HEK293 (cell line): ENCODE measurements around the gene GTF2F1.

ENCODE experiments used
- CTCF ChIA-PET: fragments of 350-600 bp; formaldehyde crosslinking; extraction: SDS; loops from one replicate; lab custom pipeline; 2021; ENCODE audit warnings: antibody characterized with exemption; lab: Yijun Ruan, JAX
- POLR2A ChIA-PET: fragments of 300-600 bp; formaldehyde crosslinking; extraction: SDS; loops from one replicate; lab custom pipeline; 2020; ENCODE audit warnings: antibody characterized with exemption, inconsistent platforms; lab: Yijun Ruan, JAX
- H3K27ac ChIP-seq: fragments of 200-500 bp; sonication (Bioruptor generic); 2 replicates; pipeline ENCODE4 v1.5.1; 2014; ENCODE audit warnings: low read depth, low read length, control low read depth, inconsistent platforms; ENCODE audit errors: extremely low read depth
- H3K36me3 ChIP-seq, 2 experiments: fragments of 200-500 bp in 1 of 2; sonication (Bioruptor generic) in 1 of 2; 1 replicate in 1 of 2; 2 replicates in 1 of 2; pipeline ENCODE4 v1.5.1; 2014 to 2017; ENCODE audit warnings: inconsistent platforms in 2 of 2, low read length in 2 of 2; ENCODE audit not compliant: control insufficient read depth in 2 of 2, insufficient read depth in 1 of 2
- H3K4me1 ChIP-seq: fragments of 200-500 bp; sonication (Bioruptor generic); 2 replicates; pipeline ENCODE4 v1.5.1; 2014; ENCODE audit warnings: mild to moderate bottlenecking, low read length, inconsistent platforms; ENCODE audit not compliant: control insufficient read depth, insufficient read depth
- H3K4me3 ChIP-seq: 2 replicates; pipeline ENCODE4 v1.5.1; 2011; ENCODE audit warnings: low read depth, mild to moderate bottlenecking, control low read depth, low read length, moderate library complexity
- H3K9me3 ChIP-seq: fragments of 200-500 bp; sonication (Bioruptor generic); 2 replicates; pipeline ENCODE4 v1.5.1; 2014; ENCODE audit warnings: low read depth, low read length, inconsistent platforms; ENCODE audit not compliant: control insufficient read depth, insufficient read depth
- EGR2 ChIP-seq: fragments of 450-650 bp; formaldehyde crosslinking; IDR thresholded peaks from 2 replicates; pipeline ENCODE4 v1.5.1; 2016; ENCODE audit warnings: low read depth, missing biosample characterization, missing genetic modification characterization
- KLF16 ChIP-seq: fragments of 450-650 bp; formaldehyde crosslinking; IDR thresholded peaks from 2 replicates; pipeline ENCODE4 v1.5.1; 2017; ENCODE audit warnings: missing biosample characterization, missing genetic modification characterization
- KLF7 ChIP-seq: fragments of 450-650 bp; formaldehyde crosslinking; IDR thresholded peaks from 2 replicates; pipeline ENCODE4 v1.5.1; 2016; ENCODE audit warnings: missing biosample characterization, missing genetic modification characterization, borderline replicate concordance
- MZF1 ChIP-seq: fragments of 450-650 bp; formaldehyde crosslinking; IDR thresholded peaks from 2 replicates; pipeline ENCODE4 v1.5.1; 2017; ENCODE audit warnings: missing biosample characterization, missing genetic modification characterization, borderline replicate concordance
- OSR2 ChIP-seq: fragments of 450-650 bp; formaldehyde crosslinking; IDR thresholded peaks from 2 replicates; pipeline ENCODE4 v1.5.1; 2016; ENCODE audit warnings: missing biosample characterization, missing genetic modification characterization
- PATZ1 ChIP-seq: fragments of 450-650 bp; formaldehyde crosslinking; IDR thresholded peaks from 2 replicates; pipeline ENCODE4 v1.5.1; 2016; ENCODE audit warnings: missing biosample characterization, missing genetic modification characterization
- SP3 ChIP-seq: fragments of 450-650 bp; formaldehyde crosslinking; IDR thresholded peaks from 2 replicates; pipeline ENCODE4 v1.5.1; 2016; ENCODE audit warnings: missing biosample characterization, missing genetic modification characterization
- SP7 ChIP-seq: fragments of 450-650 bp; formaldehyde crosslinking; IDR thresholded peaks from 2 replicates; pipeline ENCODE4 v1.5.1; 2016; ENCODE audit warnings: missing biosample characterization, missing genetic modification characterization
- YY2 ChIP-seq: fragments of 450-650 bp; formaldehyde crosslinking; IDR thresholded peaks from 2 replicates; pipeline ENCODE4 v1.5.1; 2016; ENCODE audit warnings: missing biosample characterization, missing genetic modification characterization
- ZBTB20 ChIP-seq: fragments of 450-650 bp; formaldehyde crosslinking; IDR thresholded peaks from 2 replicates; pipeline ENCODE4 v1.5.1; 2016; ENCODE audit warnings: missing biosample characterization, missing genetic modification characterization
- ZBTB48 ChIP-seq: fragments of 450-650 bp; formaldehyde crosslinking; IDR thresholded peaks from 2 replicates; pipeline ENCODE4 v1.5.1; 2016; ENCODE audit warnings: missing biosample characterization, missing genetic modification characterization
- ZBTB7A ChIP-seq: fragments of 450-650 bp; formaldehyde crosslinking; IDR thresholded peaks from 2 replicates; pipeline ENCODE4 v1.5.1; 2016; ENCODE audit warnings: low read depth, missing biosample characterization, missing genetic modification characterization
- ZFP69B ChIP-seq: fragments of 450-650 bp; formaldehyde crosslinking; IDR thresholded peaks from 2 replicates; pipeline ENCODE4 v1.5.1; 2016; ENCODE audit warnings: missing biosample characterization, missing genetic modification characterization
- ZNF112 ChIP-seq: fragments of 450-650 bp; formaldehyde crosslinking; IDR thresholded peaks from 2 replicates; pipeline ENCODE4 v1.5.0; 2017; ENCODE audit warnings: missing biosample characterization, missing genetic modification characterization
- ZNF2 ChIP-seq: fragments of 450-650 bp; formaldehyde crosslinking; IDR thresholded peaks from 2 replicates; pipeline ENCODE4 v1.5.1; 2016; ENCODE audit warnings: missing biosample characterization, missing genetic modification characterization
- ZNF24 ChIP-seq: fragments of 450-650 bp; formaldehyde crosslinking; IDR thresholded peaks from 2 replicates; pipeline ENCODE4 v1.5.1; 2016; ENCODE audit warnings: missing biosample characterization, missing genetic modification characterization
- ZNF324 ChIP-seq: fragments of 450-650 bp; formaldehyde crosslinking; IDR thresholded peaks from 2 replicates; pipeline ENCODE4 v1.5.1; 2016; ENCODE audit warnings: missing biosample characterization, missing genetic modification characterization
- ZNF391 ChIP-seq: fragments of 450-650 bp; formaldehyde crosslinking; IDR thresholded peaks from 2 replicates; pipeline ENCODE4 v1.5.1; 2016; ENCODE audit warnings: low read depth, missing biosample characterization, missing genetic modification characterization, borderline replicate concordance
- ZNF501 ChIP-seq: fragments of 450-650 bp; formaldehyde crosslinking; IDR thresholded peaks from 2 replicates; pipeline ENCODE4 v1.5.1; 2016; ENCODE audit warnings: missing biosample characterization, missing genetic modification characterization
- ZNF510 ChIP-seq: fragments of 450-650 bp; formaldehyde crosslinking; IDR thresholded peaks from 2 replicates; pipeline ENCODE4 v1.5.1; 2018; ENCODE audit warnings: mild to moderate bottlenecking, missing genetic modification characterization, missing biosample characterization; ENCODE audit not compliant: insufficient replicate concordance
- ZNF549 ChIP-seq: fragments of 450-650 bp; IDR thresholded peaks from 2 replicates; pipeline ENCODE4 v1.5.1; 2018; ENCODE audit warnings: missing biosample characterization, missing genetic modification characterization, mild to moderate bottlenecking, inconsistent platforms, moderate library complexity
- ZNF558 ChIP-seq: fragments of 450-650 bp; formaldehyde crosslinking; IDR thresholded peaks from 2 replicates; pipeline ENCODE4 v1.5.1; 2016; ENCODE audit warnings: missing biosample characterization, missing genetic modification characterization
- ZNF610 ChIP-seq: fragments of 450-650 bp; formaldehyde crosslinking; IDR thresholded peaks from 2 replicates; pipeline ENCODE4 v1.5.1; 2016; ENCODE audit warnings: missing biosample characterization, missing genetic modification characterization, borderline replicate concordance
- ZNF623 ChIP-seq: fragments of 450-650 bp; formaldehyde crosslinking; IDR thresholded peaks from 2 replicates; pipeline ENCODE4 v1.5.1; 2016; ENCODE audit warnings: missing biosample characterization, missing genetic modification characterization
- ZNF624 ChIP-seq: fragments of 450-650 bp; formaldehyde crosslinking; IDR thresholded peaks from 2 replicates; pipeline ENCODE4 v1.5.1; 2017; ENCODE audit warnings: missing biosample characterization, missing genetic modification characterization
- ZNF660 ChIP-seq: fragments of 450-650 bp; IDR thresholded peaks from 2 replicates; pipeline ENCODE4 v1.5.1; 2018; ENCODE audit warnings: missing biosample characterization, mild to moderate bottlenecking, missing genetic modification characterization
- ZNF76 ChIP-seq: fragments of 450-650 bp; formaldehyde crosslinking; IDR thresholded peaks from 2 replicates; pipeline ENCODE4; 2016; ENCODE audit warnings: low read depth, missing biosample characterization, missing genetic modification characterization, borderline replicate concordance
- ZSCAN30 ChIP-seq: fragments of 450-650 bp; IDR thresholded peaks from 2 replicates; pipeline ENCODE4 v1.5.1; 2018; ENCODE audit warnings: missing biosample characterization, mild to moderate bottlenecking, missing genetic modification characterization, moderate library complexity
- TF ChIP-seq, protein P1 (sequence below): fragments of 450-650 bp; formaldehyde crosslinking; IDR thresholded peaks from 2 replicates; pipeline ENCODE4 v1.5.1; 2016; ENCODE audit warnings: missing biosample characterization, missing genetic modification characterization
- TF ChIP-seq, protein P2 (sequence below): fragments of 450-650 bp; formaldehyde crosslinking; IDR thresholded peaks from 2 replicates; pipeline ENCODE4 v1.5.1; 2016; ENCODE audit warnings: missing biosample characterization, missing genetic modification characterization, low read depth
- TF ChIP-seq, protein P3 (sequence below): fragments of 450-650 bp; formaldehyde crosslinking; optimal IDR thresholded peaks from 2 replicates; pipeline ENCODE3; 2016; ENCODE audit warnings: missing biosample characterization, mild to moderate bottlenecking, missing genetic modification characterization

Gene GTF2F1, protein sequence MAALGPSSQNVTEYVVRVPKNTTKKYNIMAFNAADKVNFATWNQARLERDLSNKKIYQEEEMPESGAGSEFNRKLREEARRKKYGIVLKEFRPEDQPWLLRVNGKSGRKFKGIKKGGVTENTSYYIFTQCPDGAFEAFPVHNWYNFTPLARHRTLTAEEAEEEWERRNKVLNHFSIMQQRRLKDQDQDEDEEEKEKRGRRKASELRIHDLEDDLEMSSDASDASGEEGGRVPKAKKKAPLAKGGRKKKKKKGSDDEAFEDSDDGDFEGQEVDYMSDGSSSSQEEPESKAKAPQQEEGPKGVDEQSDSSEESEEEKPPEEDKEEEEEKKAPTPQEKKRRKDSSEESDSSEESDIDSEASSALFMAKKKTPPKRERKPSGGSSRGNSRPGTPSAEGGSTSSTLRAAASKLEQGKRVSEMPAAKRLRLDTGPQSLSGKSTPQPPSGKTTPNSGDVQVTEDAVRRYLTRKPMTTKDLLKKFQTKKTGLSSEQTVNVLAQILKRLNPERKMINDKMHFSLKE

GRCh38 chr19:6393074-6393982, at the start of gene GTF2F1:
TSS of gene GTF2F1 (minus strand) at chr19:6393164. CDS start at chr19:6392995, 169 bp downstream.
- ChIA-PET CTCF (interaction anchor here (0.6 to 2.2 kb wide), 2 partner anchors 19 to 1864 kb away, joined by 5 to 6 read pairs; no protein-coding TSS in a partner anchor), POLR2A (interaction anchor here (0.6 to 1.5 kb wide), 9 partner anchors 17 to 1648 kb away, joined by 3 to 9 read pairs (median 5); partner anchors contain the start of genes ALKBH7, CLPP and KHSRP)
- Histone ChIP-seq H3K27ac (peak within 1 kb of the TSS; percentile 52), H3K9me3 (no peaks in the 10 kb centered on the region), H3K36me3 (peaks cover 20 to 34% of the 10 kb centered on the region in 2 experiments), H3K4me3 (peak within 1 kb of the TSS; percentile 73), H3K4me1 (peaks cover 6% of the 10 kb centered on the region)
- TF ChIP-seq ZBTB7A (tag by site-specific recombination) (0 out of 2 replicates have a peak, but pooled peaks have one; percentile 45), ZFP69B (tag by site-specific recombination) (peak; percentile 92), ZNF660 (tag by site-specific recombination) (no peak), ZBTB20 (tag by site-specific recombination) (no peak), SP7 (tag by site-specific recombination) (peak; percentile 80), ZNF112 (tag by site-specific recombination) (no peak), ZNF391 (tag by site-specific recombination) (0 out of 2 replicates have a peak, but pooled peaks have one; percentile 7), ZNF76 (peak; percentile 80), SP3 (peak; percentile 72), ZNF558 (tag by site-specific recombination) (no peak), ZNF610 (0 out of 2 replicates have a peak, but pooled peaks have one; percentile 6), ZNF2 (no peak; the same call in 1 of the 2 replicates), PATZ1 (tag by site-specific recombination) (peak; percentile 98), ZNF501 (tag by site-specific recombination) (peak; percentile 63; the same call in 1 of the 2 replicates), ZNF624 (no peak), ZNF549 (tag by site-specific recombination) (no peak), ZBTB48 (peak; percentile 90), ZNF324 (tag by site-specific recombination) (no peak), OSR2 (tag by site-specific recombination) (no peak), KLF16 (tag by site-specific recombination) (0 out of 2 replicates have a peak, but pooled peaks have one; percentile 36), ZNF510 (tag by site-specific recombination) (no peak), EGR2 (0 out of 2 replicates have a peak, but pooled peaks have one; percentile 34), ZNF24 (no peak), ZNF623 (tag by site-specific recombination) (no peak), MZF1 (peak; percentile 63; the same call in 1 of the 2 replicates), KLF7 (0 out of 2 replicates have a peak, but pooled peaks have one; percentile 21), ZSCAN30 (tag by site-specific recombination) (peak; percentile 32; the same call in 1 of the 2 replicates), YY2 (peak; percentile 90)
- TF ChIP-seq, protein P1, sequence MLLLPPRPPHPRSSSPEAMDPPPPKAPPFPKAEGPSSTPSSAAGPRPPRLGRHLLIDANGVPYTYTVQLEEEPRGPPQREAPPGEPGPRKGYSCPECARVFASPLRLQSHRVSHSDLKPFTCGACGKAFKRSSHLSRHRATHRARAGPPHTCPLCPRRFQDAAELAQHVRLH (tag by site-specific recombination) = peak; percentile 91
- TF ChIP-seq, protein P2, sequence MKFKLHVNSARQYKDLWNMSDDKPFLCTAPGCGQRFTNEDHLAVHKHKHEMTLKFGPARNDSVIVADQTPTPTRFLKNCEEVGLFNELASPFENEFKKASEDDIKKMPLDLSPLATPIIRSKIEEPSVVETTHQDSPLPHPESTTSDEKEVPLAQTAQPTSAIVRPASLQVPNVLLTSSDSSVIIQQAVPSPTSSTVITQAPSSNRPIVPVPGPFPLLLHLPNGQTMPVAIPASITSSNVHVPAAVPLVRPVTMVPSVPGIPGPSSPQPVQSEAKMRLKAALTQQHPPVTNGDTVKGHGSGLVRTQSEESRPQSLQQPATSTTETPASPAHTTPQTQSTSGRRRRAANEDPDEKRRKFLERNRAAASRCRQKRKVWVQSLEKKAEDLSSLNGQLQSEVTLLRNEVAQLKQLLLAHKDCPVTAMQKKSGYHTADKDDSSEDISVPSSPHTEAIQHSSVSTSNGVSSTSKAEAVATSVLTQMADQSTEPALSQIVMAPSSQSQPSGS (tag by site-specific recombination) = peak; percentile 94
- TF ChIP-seq, protein P3, sequence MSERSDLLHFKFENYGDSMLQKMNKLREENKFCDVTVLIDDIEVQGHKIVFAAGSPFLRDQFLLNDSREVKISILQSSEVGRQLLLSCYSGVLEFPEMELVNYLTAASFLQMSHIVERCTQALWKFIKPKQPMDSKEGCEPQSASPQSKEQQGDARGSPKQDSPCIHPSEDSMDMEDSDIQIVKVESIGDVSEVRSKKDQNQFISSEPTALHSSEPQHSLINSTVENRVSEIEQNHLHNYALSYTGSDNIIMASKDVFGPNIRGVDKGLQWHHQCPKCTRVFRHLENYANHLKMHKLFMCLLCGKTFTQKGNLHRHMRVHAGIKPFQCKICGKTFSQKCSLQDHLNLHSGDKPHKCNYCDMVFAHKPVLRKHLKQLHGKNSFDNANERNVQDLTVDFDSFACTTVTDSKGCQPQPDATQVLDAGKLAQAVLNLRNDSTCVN (tag by site-specific recombination) = peak; percentile 23
